ENCODE measurements around the gene CDK15. TPM values are rescaled to one million over a fixed set of nuclear protein-coding genes. Genes with fewer than 3 reads are reported as not detected.

The CDK15 gene
- total RNA-seq, 1 experiment from 2014 or later = not detected

- no peak overlapping the region for H2AFZ ChIP-seq
- H3K4me1 ChIP-seq (replicated peaks; ENCODE audit: insufficient read depth) = no peaks in the 10 kb centered on the region
- intact Hi-C loops (cut with micrococcal nuclease; ENCODE audit: unreplicated experiment) = no loop called here
- H3K9me3 ChIP-seq (ENCODE audit: insufficient read depth, low read depth) = no peaks in the 10 kb centered on the region
- BruUV-seq (replicated peaks) = no TSS peak
- H3K4me3 ChIP-seq = no peak overlapping the region
- no peak overlapping the region for H3K4me2 ChIP-seq
- no peaks in the 10 kb centered on the region for H3K27me3 ChIP-seq (ENCODE audit: insufficient read depth, low read depth)
- H3K27ac ChIP-seq = no peak overlapping the region
- no peaks in the 10 kb centered on the region for H3F3A ChIP-seq (ENCODE audit: insufficient read depth, low read depth)
- ChIA-PET POLR2A (ENCODE audit: unreplicated experiment) (no interaction called here), CTCF (no interaction called here)
- no peaks in the 10 kb centered on the region for H3K9me2 ChIP-seq (ENCODE audit: insufficient read depth)
- no peak for TF ChIP-seq EZH2 (IDR thresholded peaks at IDR 0.05; ENCODE audit: low read depth)
- no peaks in the 10 kb centered on the region for H4K20me1 ChIP-seq (ENCODE audit: insufficient read depth)
- no peak for DNase-seq
- H3K36me3 ChIP-seq (ENCODE audit: low read depth) = no peaks in the 10 kb centered on the region
- no peaks in the 10 kb centered on the region for H3K79me2 ChIP-seq (ENCODE audit: low read depth)
Observed at GRCh38 chr2:201919308-201919634, 112.9 kb downstream of the CDK15 start.

- intact Hi-C loops (cut with micrococcal nuclease; ENCODE audit: unreplicated experiment) = no loop called here
- Histone ChIP-seq H3K4me2 (no peak overlapping the region), H3K9me2 (ENCODE audit: insufficient read depth) (no peaks in the 10 kb centered on the region), H3K27me3 (ENCODE audit: insufficient read depth, low read depth) (no peaks in the 10 kb centered on the region), H3K4me1 (replicated peaks; ENCODE audit: insufficient read depth) (no peaks in the 10 kb centered on the region), H3K36me3 (ENCODE audit: low read depth) (no peaks in the 10 kb centered on the region), H3F3A (ENCODE audit: insufficient read depth, low read depth) (no peaks in the 10 kb centered on the region), H3K4me3 (no peak overlapping the region), H3K27ac (no peak overlapping the region), H4K20me1 (ENCODE audit: insufficient read depth) (no peaks in the 10 kb centered on the region), H2AFZ (no peak overlapping the region), H3K9me3 (ENCODE audit: insufficient read depth, low read depth) (no peaks in the 10 kb centered on the region), H3K79me2 (ENCODE audit: low read depth) (no peaks in the 10 kb centered on the region)
- no peak for DNase-seq
- ChIA-PET POLR2A (ENCODE audit: unreplicated experiment) (no interaction called here), CTCF (no interaction called here)
- BruUV-seq (replicated peaks) = no TSS peak
- TF ChIP-seq EZH2 (IDR thresholded peaks at IDR 0.05; ENCODE audit: low read depth) (no peak), CTCF (conservative IDR thresholded peaks at IDR 0.05) (no peak)
Observed at GRCh38 chr2:201923436-201924328, 117.3 kb downstream of the CDK15 start.

GRCh38 chr2:201924453-201924852 lies 118.1 kb downstream of the CDK15 start:
- CTCF ChIA-PET = no interaction called here
- no peaks in the 10 kb centered on the region for H4K20me1 ChIP-seq (ENCODE audit: insufficient read depth)
- POLR2A ChIA-PET (ENCODE audit: unreplicated experiment) = no interaction called here
- H3K27ac ChIP-seq = no peak overlapping the region
- no peaks in the 10 kb centered on the region for H3K27me3 ChIP-seq (ENCODE audit: insufficient read depth, low read depth)
- H2AFZ ChIP-seq = no peak overlapping the region
- H3K4me2 ChIP-seq = no peak overlapping the region
- H3K4me1 ChIP-seq (replicated peaks; ENCODE audit: insufficient read depth) = no peaks in the 10 kb centered on the region
- no peaks in the 10 kb centered on the region for H3K9me2 ChIP-seq (ENCODE audit: insufficient read depth)
- TF ChIP-seq CTCF (conservative IDR thresholded peaks at IDR 0.05) (no peak), EZH2 (IDR thresholded peaks at IDR 0.05; ENCODE audit: low read depth) (no peak)
- H3K4me3 ChIP-seq = no peak overlapping the region
- H3K79me2 ChIP-seq (ENCODE audit: low read depth) = no peaks in the 10 kb centered on the region
- H3K36me3 ChIP-seq (ENCODE audit: low read depth) = no peaks in the 10 kb centered on the region
- BruUV-seq (replicated peaks) = no TSS peak
- no peaks in the 10 kb centered on the region for H3F3A ChIP-seq (ENCODE audit: insufficient read depth, low read depth)
- H3K9me3 ChIP-seq (ENCODE audit: insufficient read depth, low read depth) = no peaks in the 10 kb centered on the region
- intact Hi-C loops (cut with micrococcal nuclease; ENCODE audit: unreplicated experiment) = no loop called here
- no peak for DNase-seq

GRCh38 chr2:201925056-201925455 lies 118.7 kb downstream of the CDK15 start:
- H3K27me3 ChIP-seq (ENCODE audit: insufficient read depth, low read depth) = no peaks in the 10 kb centered on the region
- TF ChIP-seq EZH2 (IDR thresholded peaks at IDR 0.05; ENCODE audit: low read depth) = no peak
- no peak for TF ChIP-seq CTCF (conservative IDR thresholded peaks at IDR 0.05)
- H3F3A ChIP-seq (ENCODE audit: insufficient read depth, low read depth) = no peaks in the 10 kb centered on the region
- intact Hi-C loops (cut with micrococcal nuclease; ENCODE audit: unreplicated experiment) = no loop called here
- no peak for DNase-seq
- H3K27ac ChIP-seq = no peak overlapping the region
- H3K9me2 ChIP-seq (ENCODE audit: insufficient read depth) = no peaks in the 10 kb centered on the region
- ChIA-PET CTCF (no interaction called here), POLR2A (ENCODE audit: unreplicated experiment) (no interaction called here)
- no peaks in the 10 kb centered on the region for H4K20me1 ChIP-seq (ENCODE audit: insufficient read depth)
- H3K79me2 ChIP-seq (ENCODE audit: low read depth) = no peaks in the 10 kb centered on the region
- no peak overlapping the region for H2AFZ ChIP-seq
- BruUV-seq (replicated peaks) = no TSS peak
- H3K4me1 ChIP-seq (replicated peaks; ENCODE audit: insufficient read depth) = no peaks in the 10 kb centered on the region
- H3K4me3 ChIP-seq = no peak overlapping the region
- no peaks in the 10 kb centered on the region for H3K36me3 ChIP-seq (ENCODE audit: low read depth)
- H3K4me2 ChIP-seq = no peak overlapping the region
- H3K9me3 ChIP-seq (ENCODE audit: insufficient read depth, low read depth) = no peaks in the 10 kb centered on the region

Data from PC-9 (cell line).